ENCODE results near the gene GGNBP2. TPM values are rescaled to one million over a fixed set of nuclear protein-coding genes. Genes with fewer than 3 reads are reported as not detected.

Gene GGNBP2
- polyA plus RNA-seq, 1 donor from 2014 or later: 112 TPM

DNA sequence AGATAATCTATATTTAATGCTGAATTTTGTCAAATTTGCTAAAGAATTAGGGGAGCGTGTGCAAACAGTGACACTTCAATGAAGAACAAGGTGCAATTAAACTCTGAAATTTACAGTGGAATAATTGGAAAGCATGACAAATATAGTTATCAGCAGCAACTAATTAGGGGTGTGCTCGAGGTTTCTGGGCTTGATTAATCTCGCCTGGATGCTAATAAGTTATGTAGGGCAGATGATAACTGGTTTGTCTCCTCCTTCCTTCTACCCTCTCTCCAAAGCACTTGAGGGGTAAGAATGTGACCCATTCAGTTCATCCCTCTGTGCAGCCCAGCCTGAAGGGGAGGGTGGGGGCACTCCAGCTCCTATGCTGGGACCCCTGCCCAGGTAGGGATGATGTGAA lies 78.6 kb downstream of the GGNBP2 start:
- Histone ChIP-seq H3K4me2 (ENCODE audit: low read length) (no peak overlapping the region), H3K9me2 (ENCODE audit: insufficient read depth, low read length) (no peaks in the 10 kb centered on the region), H4K20me1 (ENCODE audit: insufficient read depth) (no peaks in the 10 kb centered on the region), H3K9me3 (ENCODE audit: low read length) (no peaks in the 10 kb centered on the region), H3K9ac (ENCODE audit: low read length) (no peak overlapping the region), H3F3A (ENCODE audit: insufficient read depth, low read length, poor library complexity, severe bottlenecking) (no peaks in the 10 kb centered on the region), H3K36me3 (ENCODE audit: insufficient read depth, low read length) (no peaks in the 10 kb centered on the region), H3K27ac (ENCODE audit: low read length) (no peak overlapping the region), H3K79me2 (replicated peaks; ENCODE audit: insufficient read depth, low read length) (no peaks in the 10 kb centered on the region), H3K27me3 (ENCODE audit: insufficient read depth, low read depth, low read length) (no peaks in the 10 kb centered on the region), H2AFZ (ENCODE audit: low read depth, low read length) (no peak overlapping the region), H3K4me3 (ENCODE audit: low read length) (no peak overlapping the region)
- TF ChIP-seq, protein P1, sequence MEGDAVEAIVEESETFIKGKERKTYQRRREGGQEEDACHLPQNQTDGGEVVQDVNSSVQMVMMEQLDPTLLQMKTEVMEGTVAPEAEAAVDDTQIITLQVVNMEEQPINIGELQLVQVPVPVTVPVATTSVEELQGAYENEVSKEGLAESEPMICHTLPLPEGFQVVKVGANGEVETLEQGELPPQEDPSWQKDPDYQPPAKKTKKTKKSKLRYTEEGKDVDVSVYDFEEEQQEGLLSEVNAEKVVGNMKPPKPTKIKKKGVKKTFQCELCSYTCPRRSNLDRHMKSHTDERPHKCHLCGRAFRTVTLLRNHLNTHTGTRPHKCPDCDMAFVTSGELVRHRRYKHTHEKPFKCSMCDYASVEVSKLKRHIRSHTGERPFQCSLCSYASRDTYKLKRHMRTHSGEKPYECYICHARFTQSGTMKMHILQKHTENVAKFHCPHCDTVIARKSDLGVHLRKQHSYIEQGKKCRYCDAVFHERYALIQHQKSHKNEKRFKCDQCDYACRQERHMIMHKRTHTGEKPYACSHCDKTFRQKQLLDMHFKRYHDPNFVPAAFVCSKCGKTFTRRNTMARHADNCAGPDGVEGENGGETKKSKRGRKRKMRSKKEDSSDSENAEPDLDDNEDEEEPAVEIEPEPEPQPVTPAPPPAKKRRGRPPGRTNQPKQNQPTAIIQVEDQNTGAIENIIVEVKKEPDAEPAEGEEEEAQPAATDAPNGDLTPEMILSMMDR (IDR thresholded peaks at IDR 0.05; ENCODE audit: poor library complexity, severe bottlenecking): no peak

DNA sequence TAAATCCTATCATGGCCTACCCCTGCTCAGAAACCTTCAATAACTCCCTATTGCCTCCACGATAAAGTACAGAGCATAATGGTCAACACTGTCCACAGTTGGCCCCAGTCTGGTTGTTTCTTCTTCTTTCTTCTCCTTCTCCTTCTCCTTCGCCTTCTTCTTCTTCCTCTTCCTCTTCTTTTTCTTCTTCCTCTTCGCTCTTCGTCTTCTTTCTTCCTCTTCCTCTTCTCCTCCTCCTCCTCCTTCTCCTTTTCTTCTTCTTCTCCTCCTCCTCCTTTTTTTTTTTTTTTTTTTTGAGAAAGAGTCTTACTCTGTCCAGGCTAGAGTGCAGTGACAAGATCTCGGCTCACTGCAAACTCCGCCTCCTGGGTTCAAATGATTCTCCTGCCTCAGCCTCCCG lies 80.5 kb downstream of the GGNBP2 start:
- Histone ChIP-seq H3F3A (ENCODE audit: insufficient read depth, low read length, poor library complexity, severe bottlenecking) (no peaks in the 10 kb centered on the region), H3K9me2 (ENCODE audit: insufficient read depth, low read length) (no peaks in the 10 kb centered on the region), H4K20me1 (ENCODE audit: insufficient read depth) (no peaks in the 10 kb centered on the region), H3K79me2 (replicated peaks; ENCODE audit: insufficient read depth, low read length) (no peaks in the 10 kb centered on the region), H3K27ac (ENCODE audit: low read length) (no peak overlapping the region), H3K27me3 (ENCODE audit: insufficient read depth, low read depth, low read length) (no peaks in the 10 kb centered on the region), H3K9ac (ENCODE audit: low read length) (no peak overlapping the region), H3K4me2 (ENCODE audit: low read length) (no peak overlapping the region), H3K9me3 (ENCODE audit: low read length) (no peaks in the 10 kb centered on the region), H2AFZ (ENCODE audit: low read depth, low read length) (no peak overlapping the region), H3K4me3 (ENCODE audit: low read length) (no peak overlapping the region), H3K36me3 (ENCODE audit: insufficient read depth, low read length) (no peaks in the 10 kb centered on the region)
- no peak for TF ChIP-seq MXI1 (conservative IDR thresholded peaks at IDR 0.05; ENCODE audit: poor library complexity, severe bottlenecking)
- TF ChIP-seq EP300 (conservative IDR thresholded peaks at IDR 0.05; ENCODE audit: poor library complexity, severe bottlenecking): no peak
- no peak for TF ChIP-seq EZH2 (IDR thresholded peaks at IDR 0.05; ENCODE audit: borderline replicate concordance, insufficient read depth, low read length, poor library complexity, severe bottlenecking)
- no peak for TF ChIP-seq TAF1 (IDR thresholded peaks at IDR 0.05; ENCODE audit: low read depth)
- TF ChIP-seq POLR2AphosphoS5 (IDR thresholded peaks at IDR 0.05): no peak
- no peak for TF ChIP-seq RAD21 (conservative IDR thresholded peaks at IDR 0.05)
- TF ChIP-seq, protein P2, sequence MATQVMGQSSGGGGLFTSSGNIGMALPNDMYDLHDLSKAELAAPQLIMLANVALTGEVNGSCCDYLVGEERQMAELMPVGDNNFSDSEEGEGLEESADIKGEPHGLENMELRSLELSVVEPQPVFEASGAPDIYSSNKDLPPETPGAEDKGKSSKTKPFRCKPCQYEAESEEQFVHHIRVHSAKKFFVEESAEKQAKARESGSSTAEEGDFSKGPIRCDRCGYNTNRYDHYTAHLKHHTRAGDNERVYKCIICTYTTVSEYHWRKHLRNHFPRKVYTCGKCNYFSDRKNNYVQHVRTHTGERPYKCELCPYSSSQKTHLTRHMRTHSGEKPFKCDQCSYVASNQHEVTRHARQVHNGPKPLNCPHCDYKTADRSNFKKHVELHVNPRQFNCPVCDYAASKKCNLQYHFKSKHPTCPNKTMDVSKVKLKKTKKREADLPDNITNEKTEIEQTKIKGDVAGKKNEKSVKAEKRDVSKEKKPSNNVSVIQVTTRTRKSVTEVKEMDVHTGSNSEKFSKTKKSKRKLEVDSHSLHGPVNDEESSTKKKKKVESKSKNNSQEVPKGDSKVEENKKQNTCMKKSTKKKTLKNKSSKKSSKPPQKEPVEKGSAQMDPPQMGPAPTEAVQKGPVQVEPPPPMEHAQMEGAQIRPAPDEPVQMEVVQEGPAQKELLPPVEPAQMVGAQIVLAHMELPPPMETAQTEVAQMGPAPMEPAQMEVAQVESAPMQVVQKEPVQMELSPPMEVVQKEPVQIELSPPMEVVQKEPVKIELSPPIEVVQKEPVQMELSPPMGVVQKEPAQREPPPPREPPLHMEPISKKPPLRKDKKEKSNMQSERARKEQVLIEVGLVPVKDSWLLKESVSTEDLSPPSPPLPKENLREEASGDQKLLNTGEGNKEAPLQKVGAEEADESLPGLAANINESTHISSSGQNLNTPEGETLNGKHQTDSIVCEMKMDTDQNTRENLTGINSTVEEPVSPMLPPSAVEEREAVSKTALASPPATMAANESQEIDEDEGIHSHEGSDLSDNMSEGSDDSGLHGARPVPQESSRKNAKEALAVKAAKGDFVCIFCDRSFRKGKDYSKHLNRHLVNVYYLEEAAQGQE (IDR thresholded peaks at IDR 0.05; ENCODE audit: borderline replicate concordance): no peak
- no peak for TF ChIP-seq SMC3 (conservative IDR thresholded peaks at IDR 0.05; ENCODE audit: poor library complexity)
- TF ChIP-seq, protein P1 (IDR thresholded peaks at IDR 0.05; ENCODE audit: poor library complexity, severe bottlenecking): no peak

Measured in neural cell (in vitro differentiated cells).